Stimulated activated memory B cell treated with anti-CD40 and anti-IgM and Interleukin-4, amounts not matched to agents 10 μg/mL and 1 μg/mL and 100 μg/mL, for 72 hours (primary cell): ENCODE results near the gene SLC37A3.

Experiments used
- ATAC-seq: fragments of 150-1000 bp; cut with Tn5 transposase; 2 replicates; pipeline ENCODE4 v1.10.0; 2021
- H3K27ac Mint-ChIP-seq: one replicate; pipeline ENCODE4 v1.8.0; 2022; ENCODE audit warnings: mild to moderate bottlenecking, mixed read lengths
- H3K27me3 Mint-ChIP-seq: one replicate; pipeline ENCODE4 v1.8.0; 2022; ENCODE audit warnings: mixed read lengths
- H3K36me3 Mint-ChIP-seq: one replicate; pipeline ENCODE4 v1.8.0; 2022; ENCODE audit warnings: mixed read lengths
- H3K4me1 Mint-ChIP-seq: one replicate; pipeline ENCODE4 v1.8.0; 2022; ENCODE audit warnings: mixed read lengths
- H3K4me3 Mint-ChIP-seq: one replicate; pipeline ENCODE4 v1.8.0; 2022; ENCODE audit warnings: mild to moderate bottlenecking, moderate library complexity, mixed read lengths
- H3K9me3 Mint-ChIP-seq: one replicate; pipeline ENCODE4 v1.8.0; 2022; ENCODE audit warnings: mixed read lengths

SLC37A3 gene

DNA sequence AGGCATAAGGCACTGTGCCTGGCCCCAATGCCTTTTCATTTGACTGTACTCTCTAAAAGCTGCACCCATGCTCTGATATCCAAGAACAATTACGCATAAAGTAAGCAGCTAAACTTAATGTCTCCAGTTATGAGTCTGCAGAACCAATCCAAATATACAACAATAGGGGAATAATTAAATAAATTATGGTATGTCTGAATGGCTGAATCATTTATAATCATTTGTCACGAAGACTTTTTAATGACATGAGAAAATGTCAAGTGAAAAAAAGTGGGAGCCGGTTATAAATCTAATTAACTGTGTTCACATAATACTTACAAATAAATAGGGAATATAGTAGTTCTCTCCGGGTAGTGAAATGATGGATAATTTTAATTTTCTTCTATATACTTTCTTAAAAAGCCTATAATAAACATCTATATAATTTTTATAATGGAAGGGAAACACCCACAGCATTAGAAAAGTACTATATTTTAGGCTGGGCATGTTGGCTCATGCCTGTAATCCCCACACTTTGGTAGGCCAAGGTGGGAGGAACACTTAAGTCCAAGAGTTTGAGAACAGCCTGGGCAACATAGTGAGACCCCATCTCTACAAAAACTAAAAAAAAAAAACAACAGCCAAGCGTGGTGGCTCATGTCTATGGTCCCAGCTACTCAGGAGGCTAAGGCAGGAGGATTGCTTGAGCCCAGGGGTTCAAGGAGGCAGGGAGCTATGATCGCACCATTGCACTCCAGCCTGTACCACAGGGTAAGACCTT lies 14.2 kb downstream of the SLC37A3 start:
- no peak overlapping the region for H3K4me3 Mint-ChIP-seq
- H3K36me3 Mint-ChIP-seq = peaks cover 30% of the 10 kb centered on the region
- H3K4me1 Mint-ChIP-seq = peaks cover 6% of the 10 kb centered on the region
- no peak for ATAC-seq
- no peak overlapping the region for H3K27ac Mint-ChIP-seq
- no peaks in the 10 kb centered on the region for H3K9me3 Mint-ChIP-seq
- H3K27me3 Mint-ChIP-seq = no peaks in the 10 kb centered on the region

DNA sequence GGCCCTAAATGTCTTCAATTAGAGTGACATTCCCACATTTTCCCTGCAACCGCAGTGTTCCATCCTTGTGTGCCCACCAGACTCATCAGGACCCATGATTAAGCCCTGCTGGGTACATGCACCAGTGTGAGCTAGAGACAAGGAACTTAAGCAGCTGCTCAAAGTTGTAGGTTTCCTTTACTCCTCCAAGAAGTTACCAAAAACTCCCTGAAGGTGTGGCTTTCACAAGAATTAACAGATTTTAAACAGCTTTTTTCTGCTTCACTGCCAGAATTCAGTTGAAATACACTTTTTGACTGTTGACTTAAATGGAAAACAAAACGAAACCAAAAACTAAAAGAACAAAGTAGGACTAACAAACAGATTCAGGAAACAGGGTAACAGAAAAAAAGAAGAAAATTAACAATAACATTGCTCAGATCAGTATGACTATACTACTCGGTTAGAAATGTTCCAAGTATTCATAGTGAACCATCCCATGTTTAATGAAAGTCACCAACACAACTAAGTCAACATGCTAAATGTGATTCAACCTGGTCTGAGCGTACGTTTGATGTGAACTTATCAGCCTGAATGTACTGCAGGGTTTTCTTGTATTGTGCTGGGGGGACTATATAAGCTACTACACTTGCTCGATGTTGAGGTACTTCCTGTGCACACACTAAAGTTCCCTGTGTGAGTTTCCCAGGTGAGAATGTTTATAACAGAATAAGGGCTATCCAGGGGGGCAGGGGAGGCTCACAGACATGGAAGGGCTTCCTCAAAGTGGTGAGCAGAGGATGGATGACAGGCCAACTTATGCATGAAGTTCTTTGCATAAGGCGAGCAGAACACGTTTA lies 22.2 kb downstream of the SLC37A3 start:
- Mint-ChIP-seq H3K27ac (peak overlapping the region; percentile 80), H3K36me3 (peaks cover 40% of the 10 kb centered on the region)

DNA sequence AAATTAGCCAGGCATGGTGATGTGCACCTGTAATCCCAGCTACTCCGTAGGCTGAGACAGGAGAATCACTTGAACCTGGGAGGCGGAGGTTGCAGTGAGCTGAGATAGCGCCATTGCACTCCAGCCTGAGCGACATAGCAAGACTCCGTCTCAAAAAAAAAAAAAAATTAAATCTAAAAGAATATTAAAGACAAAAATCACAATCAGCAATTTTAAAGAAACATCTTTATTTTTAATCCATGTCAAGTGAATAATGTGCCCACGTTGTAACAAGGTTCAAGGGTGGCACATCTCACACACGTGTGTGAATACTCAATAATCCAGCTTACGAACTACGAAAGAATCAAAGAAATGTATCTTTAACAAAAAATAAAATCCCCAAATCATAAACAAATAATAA lies 23.0 kb downstream of the SLC37A3 start:
- Mint-ChIP-seq H3K27ac (peak overlapping the region; percentile 80), H3K36me3 (peaks cover 39% of the 10 kb centered on the region), H3K27me3 (no peaks in the 10 kb centered on the region), H3K4me3 (no peak overlapping the region), H3K4me1 (peaks cover 17% of the 10 kb centered on the region), H3K9me3 (no peaks in the 10 kb centered on the region)
- no peak for ATAC-seq

More for the DNA sequence above, 22.2 kb downstream of the SLC37A3 start:
- no peaks in the 10 kb centered on the region for H3K27me3 Mint-ChIP-seq
- peak; percentile 85 for ATAC-seq
- peak overlapping the region; percentile 30 for H3K4me3 Mint-ChIP-seq
- H3K4me1 Mint-ChIP-seq = peaks cover 17% of the 10 kb centered on the region
- no peaks in the 10 kb centered on the region for H3K9me3 Mint-ChIP-seq

DNA sequence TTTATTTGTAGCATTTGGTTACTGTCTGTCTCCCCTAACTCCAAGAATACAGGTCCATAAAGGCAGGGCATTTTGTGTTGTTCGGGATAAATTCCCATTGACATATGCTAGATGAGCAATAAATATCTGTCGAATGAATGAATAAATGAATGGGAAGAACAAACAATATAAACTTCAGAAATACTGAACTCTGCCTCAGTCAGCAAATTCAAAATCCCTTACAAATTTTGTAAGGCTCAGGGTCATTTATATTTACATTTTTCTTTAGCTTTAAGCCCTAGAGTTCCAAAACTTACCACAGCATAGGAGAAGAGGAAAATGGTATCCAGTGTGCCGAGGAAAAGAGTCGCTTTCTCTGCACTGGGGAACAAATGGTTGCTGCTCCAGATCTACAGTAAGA lies 29.0 kb downstream of the SLC37A3 start:
- no peak overlapping the region for H3K27ac Mint-ChIP-seq
- no peaks in the 10 kb centered on the region for H3K9me3 Mint-ChIP-seq
- no peaks in the 10 kb centered on the region for H3K27me3 Mint-ChIP-seq
- H3K4me1 Mint-ChIP-seq = no peaks in the 10 kb centered on the region
- no peak for ATAC-seq
- H3K4me3 Mint-ChIP-seq = no peak overlapping the region
- H3K36me3 Mint-ChIP-seq = peaks cover 34% of the 10 kb centered on the region

DNA sequence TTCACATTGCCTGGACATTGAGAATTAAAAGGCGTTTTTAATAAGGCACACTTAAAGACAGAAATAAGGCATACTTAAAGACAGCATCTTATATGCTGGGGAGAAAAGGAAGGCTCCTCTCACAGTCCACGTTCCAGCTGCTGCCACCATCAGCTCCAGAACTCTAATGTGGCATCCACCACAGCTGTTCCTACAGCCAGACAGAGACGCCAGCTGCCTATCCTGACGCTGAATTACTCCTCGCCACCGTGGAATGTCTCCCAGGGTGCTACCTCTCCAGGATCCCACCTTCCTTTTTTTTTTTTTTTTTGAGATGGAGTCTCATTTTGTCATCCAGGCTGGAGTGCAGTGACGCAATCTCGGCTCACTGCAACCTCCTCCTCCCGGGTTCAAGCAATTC lies 30.8 kb downstream of the SLC37A3 start:
- peaks cover 42% of the 10 kb centered on the region for H3K36me3 Mint-ChIP-seq
- H3K4me1 Mint-ChIP-seq = no peaks in the 10 kb centered on the region
- H3K27me3 Mint-ChIP-seq = no peaks in the 10 kb centered on the region
- H3K27ac Mint-ChIP-seq = no peak overlapping the region
- H3K4me3 Mint-ChIP-seq = no peak overlapping the region
- H3K9me3 Mint-ChIP-seq = no peaks in the 10 kb centered on the region
- ATAC-seq = no peak

DNA sequence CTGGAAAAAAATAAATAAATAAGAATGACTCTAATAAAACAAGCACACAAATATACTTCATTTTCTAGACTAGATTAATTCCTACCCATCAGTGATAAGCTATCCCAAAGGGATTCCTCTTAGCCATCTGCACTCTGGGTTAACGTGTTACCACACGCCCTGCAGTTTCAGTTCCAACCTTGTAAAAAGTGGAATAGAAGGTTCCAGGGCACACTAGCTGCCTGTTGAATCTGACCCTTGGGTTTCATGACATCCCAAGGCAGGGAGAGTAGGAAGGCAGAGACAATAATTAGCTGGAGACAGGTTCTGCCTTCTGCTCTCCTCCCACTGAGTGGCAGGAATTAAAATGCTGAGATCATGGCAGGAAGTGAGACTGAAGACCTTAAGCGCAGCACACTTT lies 33.5 kb downstream of the SLC37A3 start:
- no peak for ATAC-seq
- Mint-ChIP-seq H3K4me1 (peaks cover 10% of the 10 kb centered on the region), H3K36me3 (peaks cover 48% of the 10 kb centered on the region), H3K27ac (no peak overlapping the region), H3K4me3 (no peak overlapping the region), H3K9me3 (no peaks in the 10 kb centered on the region), H3K27me3 (no peaks in the 10 kb centered on the region)

DNA sequence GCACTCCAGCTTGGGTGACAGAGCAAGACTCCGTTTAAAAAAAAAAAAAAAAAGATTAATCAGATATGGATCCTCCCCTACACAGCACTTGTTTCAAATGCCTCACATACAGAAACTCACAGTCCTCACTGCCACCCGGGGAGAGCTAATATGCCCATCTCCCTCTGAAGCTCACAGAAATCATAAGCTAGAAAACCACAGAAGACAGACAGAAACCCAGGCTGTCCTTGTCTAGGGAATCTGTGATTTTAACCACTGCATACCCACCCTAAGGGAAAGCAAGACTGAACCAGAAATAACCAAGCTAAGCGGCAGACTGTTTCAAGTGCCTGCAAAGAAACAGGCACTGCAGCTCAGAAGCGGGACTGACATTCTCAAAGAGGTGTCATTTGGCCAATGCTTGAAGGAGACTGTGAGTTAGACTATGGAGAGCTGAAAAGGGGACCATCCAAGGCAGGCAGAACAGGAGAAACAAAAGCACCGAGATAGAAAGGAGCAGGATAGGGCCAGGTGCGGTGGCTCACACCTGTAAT lies 37.6 kb downstream of the SLC37A3 start:
- H3K27me3 Mint-ChIP-seq = no peaks in the 10 kb centered on the region
- no peak overlapping the region for H3K4me3 Mint-ChIP-seq
- peaks cover 27% of the 10 kb centered on the region for H3K4me1 Mint-ChIP-seq
- no peaks in the 10 kb centered on the region for H3K9me3 Mint-ChIP-seq
- peaks cover 55% of the 10 kb centered on the region for H3K36me3 Mint-ChIP-seq
- ATAC-seq = no peak
- H3K27ac Mint-ChIP-seq = peak overlapping the region; percentile 34

DNA sequence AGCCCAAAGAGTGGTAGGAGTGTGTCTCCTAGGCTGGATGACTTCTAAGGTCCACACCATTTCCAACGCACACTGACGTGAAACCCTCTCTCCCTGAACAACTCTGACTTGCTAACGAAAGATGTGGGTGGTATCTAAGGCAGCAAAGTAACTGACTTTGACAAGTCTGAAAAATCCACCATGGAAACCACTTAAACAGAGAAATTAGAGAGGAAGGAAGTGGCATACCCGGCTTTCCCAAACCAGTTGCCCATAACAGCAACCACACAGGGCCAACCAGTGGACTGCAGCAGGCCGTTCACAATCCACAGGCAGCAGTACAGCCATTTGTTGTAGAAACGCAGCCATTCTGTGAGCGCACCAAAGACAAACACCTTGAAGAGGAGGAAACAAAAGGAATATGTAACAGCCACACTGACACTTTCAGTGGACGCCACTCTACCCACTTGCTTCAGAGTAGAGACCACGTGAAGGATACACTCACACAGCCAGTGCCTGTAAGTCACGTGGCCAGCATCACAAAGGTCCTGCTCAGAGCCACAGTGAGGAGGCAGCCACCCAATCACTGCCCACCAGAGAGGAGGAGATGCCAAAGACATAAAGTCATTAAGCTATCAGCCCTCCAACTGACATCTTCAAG lies 39.8 kb downstream of the SLC37A3 start:
- Mint-ChIP-seq H3K27me3 (no peaks in the 10 kb centered on the region), H3K9me3 (no peaks in the 10 kb centered on the region), H3K27ac (peak overlapping the region; percentile 74), H3K4me3 (no peak overlapping the region), H3K4me1 (peaks cover 27% of the 10 kb centered on the region), H3K36me3 (peaks cover 57% of the 10 kb centered on the region)
- peak; percentile 41 for ATAC-seq

DNA sequence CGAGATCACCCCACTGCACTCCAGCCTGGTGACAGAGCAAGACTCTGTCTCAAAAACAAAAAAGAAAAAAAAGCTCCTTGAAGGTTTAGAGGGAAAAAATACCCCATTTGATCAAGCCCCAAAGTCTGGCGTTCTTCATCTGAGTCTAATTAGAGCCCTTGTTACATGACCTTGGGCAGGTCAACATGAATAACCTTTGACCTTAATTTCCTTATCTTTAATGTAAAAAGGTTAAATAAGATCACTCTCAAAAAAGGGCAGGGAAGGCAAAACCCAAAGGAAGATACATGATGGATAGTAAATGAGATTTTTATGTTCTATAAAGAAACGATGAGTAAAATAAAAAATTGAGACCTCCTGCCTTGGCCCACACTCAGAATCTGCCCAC lies 40.3 kb downstream of the SLC37A3 start:
- Mint-ChIP-seq H3K36me3 (peaks cover 62% of the 10 kb centered on the region), H3K27me3 (no peaks in the 10 kb centered on the region), H3K4me3 (no peak overlapping the region), H3K4me1 (peaks cover 27% of the 10 kb centered on the region), H3K27ac (no peak overlapping the region), H3K9me3 (no peaks in the 10 kb centered on the region)
- no peak for ATAC-seq

DNA sequence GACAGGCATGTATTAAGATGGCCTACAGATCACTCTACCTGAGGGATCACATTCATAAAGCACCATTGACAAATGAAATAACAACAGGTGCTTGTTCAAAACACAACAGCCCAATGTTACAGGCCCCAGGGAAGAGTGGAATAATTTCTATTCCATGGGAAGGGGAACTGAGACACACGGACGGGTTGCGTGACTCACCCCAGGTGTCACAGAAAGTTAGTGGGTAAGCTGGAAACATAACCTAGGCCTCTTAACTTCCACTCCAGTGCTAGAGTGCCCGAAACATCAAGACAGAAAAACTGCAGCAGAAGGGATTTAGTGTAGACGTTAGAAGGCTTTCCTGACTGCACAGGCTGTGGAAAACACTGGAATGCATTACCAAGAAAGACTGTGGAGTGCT lies 48.3 kb downstream of the SLC37A3 start:
- Mint-ChIP-seq H3K4me3 (no peak overlapping the region), H3K36me3 (peaks cover 77% of the 10 kb centered on the region), H3K27ac (no peak overlapping the region), H3K4me1 (no peaks in the 10 kb centered on the region), H3K27me3 (no peaks in the 10 kb centered on the region), H3K9me3 (no peaks in the 10 kb centered on the region)
- no peak for ATAC-seq

DNA sequence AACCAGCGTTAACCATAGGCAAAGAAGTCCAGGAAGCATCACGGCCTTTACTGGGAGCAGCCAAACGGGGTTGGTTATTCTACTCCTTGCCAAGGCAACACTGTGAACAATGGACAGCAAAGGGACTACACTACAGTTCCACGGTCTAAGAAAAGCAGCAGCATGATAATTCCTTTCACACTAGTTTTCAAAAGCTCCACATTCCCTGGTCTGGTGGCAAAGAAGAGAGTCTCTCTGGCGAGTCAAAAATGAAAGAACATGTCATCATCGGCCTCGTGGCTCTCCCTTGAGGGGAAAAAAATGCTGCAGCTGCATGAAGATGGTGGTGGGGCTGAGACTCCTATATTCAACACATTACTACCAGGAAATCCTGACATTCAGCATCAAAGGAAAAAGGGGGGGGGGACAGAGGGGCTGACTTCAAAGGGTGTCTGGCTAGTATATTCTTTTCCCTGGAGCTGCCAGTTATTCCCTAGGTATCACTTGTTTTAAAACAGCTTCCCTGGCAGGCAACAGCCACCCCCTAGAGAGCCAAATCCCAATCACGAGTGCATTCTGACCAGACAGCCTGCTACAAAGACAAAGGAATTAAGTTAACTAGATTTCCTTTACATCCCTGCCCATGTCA lies 49.1 kb downstream of the SLC37A3 start:
- Mint-ChIP-seq H3K4me3 (no peak overlapping the region), H3K4me1 (no peaks in the 10 kb centered on the region), H3K27ac (no peak overlapping the region), H3K36me3 (peaks cover 71% of the 10 kb centered on the region), H3K9me3 (no peaks in the 10 kb centered on the region), H3K27me3 (no peaks in the 10 kb centered on the region)
- ATAC-seq = no peak

DNA sequence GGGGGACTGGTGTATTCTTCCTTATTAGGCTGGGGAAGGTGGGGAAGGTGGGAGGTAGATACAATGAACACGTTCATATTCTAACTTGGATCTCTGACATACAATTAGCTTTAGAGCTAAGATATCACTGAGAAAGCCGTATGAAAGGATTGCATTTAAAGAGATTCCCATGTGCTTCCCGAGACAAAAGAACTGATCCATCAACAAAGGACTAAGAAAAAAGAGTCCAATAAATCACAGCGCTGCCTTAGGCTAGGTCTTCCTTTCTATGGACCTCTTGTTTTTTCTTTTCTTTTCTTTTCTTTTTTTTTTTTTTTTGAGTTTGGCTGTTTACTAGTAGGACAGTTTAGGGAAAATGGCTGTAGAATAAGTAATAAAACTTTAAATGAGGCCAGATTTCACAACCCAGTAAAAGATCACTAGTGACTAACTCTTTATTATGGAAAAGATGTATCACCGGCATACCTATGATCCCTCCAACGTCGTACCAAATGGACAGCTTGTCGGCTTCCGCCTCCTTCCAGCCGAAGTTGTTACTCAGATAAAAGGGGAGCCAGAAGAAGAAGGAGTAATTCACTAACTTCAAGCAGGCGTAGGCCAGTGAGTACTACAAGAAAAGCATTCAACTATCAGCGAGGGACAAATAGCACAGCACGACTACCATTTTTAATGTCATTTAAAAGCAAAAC lies 50.0 kb downstream of the SLC37A3 start:
- Mint-ChIP-seq H3K27ac (no peak overlapping the region), H3K4me3 (no peak overlapping the region), H3K36me3 (peaks cover 71% of the 10 kb centered on the region), H3K9me3 (no peaks in the 10 kb centered on the region), H3K27me3 (no peaks in the 10 kb centered on the region), H3K4me1 (peaks cover 4% of the 10 kb centered on the region)
- ATAC-seq = no peak

DNA sequence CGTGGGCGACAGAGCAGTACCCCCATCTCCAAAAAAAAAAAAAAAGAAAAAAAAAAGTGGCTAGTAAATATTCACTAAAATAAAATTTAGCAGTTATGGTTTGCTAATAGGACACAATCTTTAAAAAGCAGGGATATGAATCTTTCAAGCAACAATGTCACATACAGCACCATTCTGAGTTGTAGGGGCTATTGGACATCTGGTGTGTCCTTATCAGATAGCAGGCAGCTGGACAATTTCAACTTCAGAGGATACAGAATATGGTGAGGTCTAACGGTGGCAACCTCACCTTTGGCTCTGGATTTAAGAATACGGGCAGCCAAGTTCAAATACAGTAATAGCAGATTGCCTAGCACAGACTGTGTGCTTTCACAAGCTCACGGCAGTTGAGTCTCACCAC lies 51.1 kb downstream of the SLC37A3 start:
- no peak for ATAC-seq
- Mint-ChIP-seq H3K27ac (no peak overlapping the region), H3K4me1 (peaks cover 5% of the 10 kb centered on the region), H3K36me3 (peaks cover 71% of the 10 kb centered on the region), H3K4me3 (no peak overlapping the region), H3K27me3 (no peaks in the 10 kb centered on the region), H3K9me3 (no peaks in the 10 kb centered on the region)

DNA sequence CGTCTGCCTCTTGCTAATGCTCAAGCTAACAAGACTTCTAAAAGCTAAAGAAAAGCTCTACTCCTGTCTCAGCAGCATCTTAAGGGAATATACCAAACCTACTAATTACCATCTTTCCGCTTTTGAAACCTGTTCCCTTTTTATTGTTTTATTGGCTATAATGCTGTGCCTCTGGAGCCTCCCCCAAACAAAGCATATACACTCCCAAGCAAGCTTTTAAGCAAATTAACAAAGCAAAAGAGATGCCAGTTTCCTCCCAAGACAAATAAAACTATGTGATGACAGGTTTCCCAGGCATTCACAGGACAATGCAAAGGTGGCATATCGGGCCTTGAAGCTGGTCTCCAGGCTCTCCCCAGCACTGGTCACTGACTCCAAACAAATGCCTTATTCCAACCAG lies 52.9 kb downstream of the SLC37A3 start:
- no peaks in the 10 kb centered on the region for H3K27me3 Mint-ChIP-seq
- H3K36me3 Mint-ChIP-seq = peaks cover 73% of the 10 kb centered on the region
- no peak overlapping the region for H3K4me3 Mint-ChIP-seq
- no peak overlapping the region for H3K27ac Mint-ChIP-seq
- ATAC-seq = no peak
- H3K4me1 Mint-ChIP-seq = peaks cover 5% of the 10 kb centered on the region
- H3K9me3 Mint-ChIP-seq = no peaks in the 10 kb centered on the region
